BLaER1 treated with 17β-estradiol and CSF1 and Interleukin-3, amounts not matched to agents 10 nM and 100 nM (cell line): ENCODE results near the gene CAPN1.
"Not testable (repeated sequence)": the region's sequence is repeated elsewhere in the genome, so short reads cannot be mapped to it uniquely, and the experiment has no call there.

Experiments used
- H3K27ac ChIP-seq, 11 experiments: shearing (Covaris generic); formaldehyde crosslinking; 2 replicates each; pipeline ENCODE4 v1.8.1; 2022
- H3K27me3 ChIP-seq, 11 experiments: shearing (Covaris generic); formaldehyde crosslinking; 2 replicates each; pipeline ENCODE4 v1.8.1; 2022
- H3K36me3 ChIP-seq, 11 experiments: shearing (Covaris generic); formaldehyde crosslinking; 2 replicates each; pipeline ENCODE4 v1.8.1; 2022
- H3K4me1 ChIP-seq, 10 experiments: shearing (Covaris generic); formaldehyde crosslinking; 2 replicates each; pipeline ENCODE4 v1.8.1; 2022
- H3K4me2 ChIP-seq, 11 experiments: shearing (Covaris generic); formaldehyde crosslinking; 2 replicates each; pipeline ENCODE4 v1.8.1; 2022
- H3K4me3 ChIP-seq, 10 experiments: shearing (Covaris generic); formaldehyde crosslinking; 2 replicates each; pipeline ENCODE4 v1.8.1; 2022
- H3K9ac ChIP-seq, 11 experiments: shearing (Covaris generic); formaldehyde crosslinking; 2 replicates each; pipeline ENCODE4 v1.8.1; 2022
- H3K9me3 ChIP-seq, 11 experiments: shearing (Covaris generic); formaldehyde crosslinking; replicated peaks in 1 of 11; 2 replicates each; pipeline ENCODE4 v1.8.1; 2022
- H4K20me1 ChIP-seq, 11 experiments: shearing (Covaris generic); formaldehyde crosslinking; 2 replicates each; pipeline ENCODE4 v1.8.1; 2022
- Cebpa-rat ChIP-seq, 11 experiments: shearing (Covaris generic); IDR thresholded peaks; 2 replicates each; pipeline ENCODE4 v1.8.1; 2022

Gene CAPN1

GRCh38 chr11:65246506-65246905 lies 64.8 kb downstream of the CAPN1 start:
- peaks cover 16 to 22% (median 19%) of the 10 kb centered on the region in 11 experiments for H3K9me3 ChIP-seq
- H3K4me1 ChIP-seq, result no peaks in the 10 kb centered on the region; a peak in 1 of 20 replicates
- no peak overlapping the region for H3K27ac ChIP-seq
- no peak overlapping the region for H3K9ac ChIP-seq
- TF ChIP-seq Cebpa-rat (IDR thresholded peaks at IDR 0.05), result no peak
- peaks cover 0 to 11% (median 0%) of the 10 kb centered on the region in 11 experiments; a peak in 5 of 22 replicates for H3K36me3 ChIP-seq
- no peak overlapping the region for H3K4me2 ChIP-seq
- H3K4me3 ChIP-seq, result no peak overlapping the region
- H3K27me3 ChIP-seq, result no peaks in the 10 kb centered on the region
- H4K20me1 ChIP-seq, result no peaks in the 10 kb centered on the region

- not testable (repeated sequence) for H3K36me3 ChIP-seq
Observed at GRCh38 chr11:65248184-65248710, 66.5 kb downstream of the CAPN1 start.

GRCh38 chr11:65251476-65251875 lies 69.7 kb downstream of the CAPN1 start:
- no peak for TF ChIP-seq Cebpa-rat (IDR thresholded peaks at IDR 0.05)
- Histone ChIP-seq H3K4me1 (no peaks in the 10 kb centered on the region; a peak in 1 of 20 replicates), H3K27me3 (no peaks in the 10 kb centered on the region), H3K4me2 (no peak overlapping the region), H3K36me3 (no peaks in the 10 kb centered on the region), H3K9ac (no peak overlapping the region), H3K9me3 (no peaks in the 10 kb centered on the region), H3K4me3 (no peak overlapping the region), H3K27ac (no peak overlapping the region), H4K20me1 (no peaks in the 10 kb centered on the region)

More at GRCh38 chr11:65248184-65248710, 66.5 kb downstream of the CAPN1 start:
- not testable (repeated sequence) for H3K9me3 ChIP-seq, H3K9ac ChIP-seq, H4K20me1 ChIP-seq, H3K27ac ChIP-seq, H3K4me3 ChIP-seq, H3K4me2 ChIP-seq, H3K4me1 ChIP-seq, H3K27me3 ChIP-seq

GRCh38 chr11:65254724-65255123 lies 73.0 kb downstream of the CAPN1 start:
- Histone ChIP-seq H3K27ac (no peak overlapping the region), H3K9ac (no peak overlapping the region; a peak in 1 of 22 replicates), H3K9me3 (no peaks in the 10 kb centered on the region), H3K4me2 (no peak overlapping the region), H3K36me3 (no peaks in the 10 kb centered on the region), H3K27me3 (no peaks in the 10 kb centered on the region), H4K20me1 (no peaks in the 10 kb centered on the region), H3K4me3 (no peak overlapping the region), H3K4me1 (peaks cover 0 to 5% (median 0%) of the 10 kb centered on the region in 10 experiments; a peak in 6 of 20 replicates)
- no peak for TF ChIP-seq Cebpa-rat (IDR thresholded peaks at IDR 0.05)

- Histone ChIP-seq H3K9me3 (no peaks in the 10 kb centered on the region), H3K4me2 (no peak overlapping the region), H3K4me1 (peaks cover 16 to 30% (median 23%) of the 10 kb centered on the region in 10 experiments), H3K4me3 (no peak overlapping the region), H3K9ac (no peak overlapping the region), H3K27ac (no peak overlapping the region), H4K20me1 (no peaks in the 10 kb centered on the region; a peak in 1 of 22 replicates), H3K27me3 (no peaks in the 10 kb centered on the region), H3K36me3 (peaks cover 0 to 4% (median 0%) of the 10 kb centered on the region in 11 experiments; a peak in 3 of 22 replicates)
- TF ChIP-seq Cebpa-rat (IDR thresholded peaks at IDR 0.05), result no peak
Observed at GRCh38 chr11:65258988-65259387, 77.3 kb downstream of the CAPN1 start.

GRCh38 chr11:65260302-65260701 lies 78.6 kb downstream of the CAPN1 start:
- H3K9ac ChIP-seq, result no peak overlapping the region
- no peaks in the 10 kb centered on the region for H3K9me3 ChIP-seq
- no peaks in the 10 kb centered on the region; a peak in 2 of 22 replicates for H4K20me1 ChIP-seq
- H3K4me3 ChIP-seq, result no peak overlapping the region
- H3K4me2 ChIP-seq, result no peak overlapping the region; a peak in 1 of 22 replicates
- H3K27me3 ChIP-seq, result no peaks in the 10 kb centered on the region
- no peak for TF ChIP-seq Cebpa-rat (IDR thresholded peaks at IDR 0.05)
- H3K36me3 ChIP-seq, result peaks cover 0 to 16% (median 10%) of the 10 kb centered on the region in 11 experiments; a peak in 12 of 22 replicates
- no peak overlapping the region for H3K27ac ChIP-seq
- H3K4me1 ChIP-seq, result peaks cover 16 to 42% (median 32%) of the 10 kb centered on the region in 10 experiments

GRCh38 chr11:65260756-65261590 lies 79.2 kb downstream of the CAPN1 start:
- Histone ChIP-seq H3K4me2 (peak overlapping the region; percentile 82 to 96 (median 92)), H3K27ac (peak overlapping the region; percentile 72 to 96 (median 92)), H3K9me3 (no peaks in the 10 kb centered on the region), H3K9ac (peak overlapping the region; percentile 80 to 96 (median 94)), H4K20me1 (peaks cover 0 to 5% (median 0%) of the 10 kb centered on the region in 11 experiments; a peak in 2 of 22 replicates), H3K27me3 (no peaks in the 10 kb centered on the region), H3K4me1 (peaks cover 23 to 48% (median 39%) of the 10 kb centered on the region in 10 experiments), H3K4me3 (peak overlapping the region; percentile 75 to 91 (median 84)), H3K36me3 (peaks cover 0 to 23% (median 16%) of the 10 kb centered on the region in 11 experiments; a peak in 12 of 22 replicates)
- no peak for TF ChIP-seq Cebpa-rat (IDR thresholded peaks at IDR 0.05)
